GM23248 (cell line): ENCODE results near the gene NUP62CL.

Experiments used
- EZH2 ChIP-seq: fragments of 200-600 bp; sonication (generic); IDR thresholded peaks from 2 replicates; pipeline ENCODE4 v1.6.1; 2018; ENCODE audit warnings: antibody characterized with exemption, mild to moderate bottlenecking; ENCODE audit not compliant: insufficient read depth, poor library complexity, severe bottlenecking
- EZH2phosphoT487 ChIP-seq: fragments of 200-600 bp; sonication (generic); IDR thresholded peaks from 2 replicates; pipeline ENCODE4 v1.6.1; 2018; ENCODE audit warnings: antibody characterized with exemption, moderate library complexity, mild to moderate bottlenecking, low read depth; ENCODE audit not compliant: insufficient read depth

DNA sequence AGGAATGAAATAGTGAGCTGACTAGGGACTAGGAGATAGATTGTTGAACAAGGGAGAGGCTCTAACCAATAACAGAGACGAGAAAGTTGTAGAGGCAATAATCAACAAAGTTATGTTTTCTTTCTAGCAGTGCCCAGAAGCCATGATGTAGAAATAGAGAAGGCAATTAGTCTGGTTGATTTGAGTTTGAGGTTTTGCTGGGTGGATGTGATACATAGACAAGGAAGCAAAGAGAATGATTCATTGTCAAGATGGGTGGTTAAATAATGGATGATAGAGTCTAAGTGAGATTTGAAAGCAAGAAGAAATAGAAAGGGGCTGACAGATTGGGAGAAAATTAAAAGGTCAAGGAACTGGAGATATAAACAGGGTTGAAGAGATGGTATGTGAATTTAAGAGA lies 98.8 kb downstream of the NUP62CL start:
- TF ChIP-seq EZH2 (no peak), EZH2phosphoT487 (no peak)
